HEK293 (cell line): Measurements from ENCODE around the gene TRIM7.

Experiments
- BCL11B ChIP-seq: fragments of 450-650 bp; formaldehyde crosslinking; IDR thresholded peaks from 2 replicates; pipeline ENCODE4 v1.5.1; 2016; ENCODE audit warnings: low read depth, missing biosample characterization, missing genetic modification characterization
- EGR2 ChIP-seq: fragments of 450-650 bp; formaldehyde crosslinking; IDR thresholded peaks from 2 replicates; pipeline ENCODE4 v1.5.1; 2016; ENCODE audit warnings: low read depth, missing biosample characterization, missing genetic modification characterization
- GLI2 ChIP-seq: fragments of 450-650 bp; formaldehyde crosslinking; IDR thresholded peaks from 2 replicates; pipeline ENCODE4; 2017; ENCODE audit warnings: missing biosample characterization, missing genetic modification characterization, low read depth, borderline replicate concordance
- KLF7 ChIP-seq: fragments of 450-650 bp; formaldehyde crosslinking; IDR thresholded peaks from 2 replicates; pipeline ENCODE4 v1.5.1; 2016; ENCODE audit warnings: missing biosample characterization, missing genetic modification characterization, borderline replicate concordance
- SP3 ChIP-seq: fragments of 450-650 bp; formaldehyde crosslinking; IDR thresholded peaks from 2 replicates; pipeline ENCODE4 v1.5.1; 2016; ENCODE audit warnings: missing biosample characterization, missing genetic modification characterization
- TRIM28 ChIP-seq: IDR thresholded peaks from 2 replicates; pipeline ENCODE4 v1.6.1; 2011; ENCODE audit warnings: low read length, control low read depth, borderline replicate concordance
- YY1 ChIP-seq: fragments of 450-650 bp; formaldehyde crosslinking; IDR thresholded peaks from 2 replicates; pipeline ENCODE4 v1.5.1; 2018; ENCODE audit warnings: missing biosample characterization, missing genetic modification characterization
- ZBTB17 ChIP-seq: fragments of 450-650 bp; formaldehyde crosslinking; IDR thresholded peaks from 2 replicates; pipeline ENCODE4 v1.5.1; 2016; ENCODE audit warnings: missing biosample characterization, missing genetic modification characterization
- ZBTB26 ChIP-seq: fragments of 450-650 bp; formaldehyde crosslinking; optimal IDR thresholded peaks from 2 replicates; pipeline ENCODE3; 2016; ENCODE audit warnings: missing biosample characterization, mild to moderate bottlenecking, missing genetic modification characterization
- ZBTB44 ChIP-seq: fragments of 450-650 bp; IDR thresholded peaks from 2 replicates; pipeline ENCODE4 v1.5.1; 2018; ENCODE audit warnings: missing biosample characterization, mild to moderate bottlenecking, missing genetic modification characterization
- ZEB2 ChIP-seq: fragments of 450-650 bp; formaldehyde crosslinking; IDR thresholded peaks from 2 replicates; pipeline ENCODE4 v1.5.1; 2016; ENCODE audit warnings: missing biosample characterization, missing genetic modification characterization
- ZNF10 ChIP-seq: fragments of 450-650 bp; formaldehyde crosslinking; IDR thresholded peaks from 2 replicates; pipeline ENCODE4 v1.5.1; 2017; ENCODE audit warnings: missing biosample characterization, missing genetic modification characterization
- ZNF18 ChIP-seq: fragments of 450-650 bp; formaldehyde crosslinking; IDR thresholded peaks from 2 replicates; pipeline ENCODE4 v1.5.1; 2016; ENCODE audit warnings: missing biosample characterization, missing genetic modification characterization
- ZNF2 ChIP-seq: fragments of 450-650 bp; formaldehyde crosslinking; IDR thresholded peaks from 2 replicates; pipeline ENCODE4 v1.5.1; 2016; ENCODE audit warnings: missing biosample characterization, missing genetic modification characterization
- ZNF221 ChIP-seq: fragments of 450-650 bp; formaldehyde crosslinking; IDR thresholded peaks from 2 replicates; pipeline ENCODE4 v1.5.1; 2017; ENCODE audit warnings: missing biosample characterization, missing genetic modification characterization, borderline replicate concordance
- ZNF223 ChIP-seq: fragments of 450-650 bp; formaldehyde crosslinking; IDR thresholded peaks from 2 replicates; pipeline ENCODE4 v1.5.1; 2016; ENCODE audit warnings: missing biosample characterization, missing genetic modification characterization
- ZNF266 ChIP-seq: fragments of 450-650 bp; formaldehyde crosslinking; IDR thresholded peaks from 2 replicates; pipeline ENCODE4 v1.5.1; 2016; ENCODE audit warnings: missing biosample characterization, missing genetic modification characterization, low read depth
- ZNF302 ChIP-seq: fragments of 450-650 bp; formaldehyde crosslinking; IDR thresholded peaks from 2 replicates; pipeline ENCODE4 v1.5.1; 2016; ENCODE audit warnings: missing biosample characterization, missing genetic modification characterization, low read depth
- ZNF335 ChIP-seq: fragments of 450-650 bp; formaldehyde crosslinking; conservative IDR thresholded peaks from 2 replicates; pipeline ENCODE4 v1.5.1; 2016; ENCODE audit warnings: missing biosample characterization, missing genetic modification characterization
- ZNF362 ChIP-seq: fragments of 450-650 bp; formaldehyde crosslinking; IDR thresholded peaks from 2 replicates; pipeline ENCODE4 v1.5.1; 2016; ENCODE audit warnings: missing biosample characterization, missing genetic modification characterization
- ZNF391 ChIP-seq: fragments of 450-650 bp; formaldehyde crosslinking; IDR thresholded peaks from 2 replicates; pipeline ENCODE4 v1.5.1; 2016; ENCODE audit warnings: low read depth, missing biosample characterization, missing genetic modification characterization, borderline replicate concordance
- ZNF423 ChIP-seq: fragments of 450-650 bp; formaldehyde crosslinking; IDR thresholded peaks from 2 replicates; pipeline ENCODE4 v1.5.1; 2016; ENCODE audit warnings: missing biosample characterization, missing genetic modification characterization
- ZNF510 ChIP-seq: fragments of 450-650 bp; formaldehyde crosslinking; IDR thresholded peaks from 2 replicates; pipeline ENCODE4 v1.5.1; 2018; ENCODE audit warnings: mild to moderate bottlenecking, missing genetic modification characterization, missing biosample characterization; ENCODE audit not compliant: insufficient replicate concordance
- ZNF600 ChIP-seq: fragments of 450-650 bp; formaldehyde crosslinking; IDR thresholded peaks from 2 replicates; pipeline ENCODE4 v1.5.1; 2016; ENCODE audit warnings: missing biosample characterization, missing genetic modification characterization
- ZNF610 ChIP-seq: fragments of 450-650 bp; formaldehyde crosslinking; IDR thresholded peaks from 2 replicates; pipeline ENCODE4 v1.5.1; 2016; ENCODE audit warnings: missing biosample characterization, missing genetic modification characterization, borderline replicate concordance
- ZNF621 ChIP-seq: fragments of 450-650 bp; formaldehyde crosslinking; IDR thresholded peaks from 2 replicates; pipeline ENCODE4 v1.5.1; 2017; ENCODE audit warnings: missing biosample characterization, missing genetic modification characterization
- ZNF623 ChIP-seq: fragments of 450-650 bp; formaldehyde crosslinking; IDR thresholded peaks from 2 replicates; pipeline ENCODE4 v1.5.1; 2016; ENCODE audit warnings: missing biosample characterization, missing genetic modification characterization
- ZNF626 ChIP-seq: fragments of 450-650 bp; sonication (Bioruptor Pico); formaldehyde crosslinking; IDR thresholded peaks from 2 replicates; pipeline ENCODE4 v1.5.1; 2018; ENCODE audit warnings: missing biosample characterization, missing genetic modification characterization, inconsistent platforms
- ZNF645 ChIP-seq: fragments of 450-650 bp; formaldehyde crosslinking; IDR thresholded peaks from 2 replicates; pipeline ENCODE4; 2016; ENCODE audit warnings: missing biosample characterization, missing genetic modification characterization
- ZNF658 ChIP-seq: fragments of 450-650 bp; formaldehyde crosslinking; IDR thresholded peaks from 2 replicates; pipeline ENCODE4; 2016; ENCODE audit warnings: missing biosample characterization, missing genetic modification characterization
- ZNF677 ChIP-seq: fragments of 450-650 bp; IDR thresholded peaks from 2 replicates; pipeline ENCODE4 v1.5.0; 2018; ENCODE audit warnings: missing biosample characterization, mild to moderate bottlenecking, missing genetic modification characterization, moderate library complexity
- ZSCAN30 ChIP-seq: fragments of 450-650 bp; IDR thresholded peaks from 2 replicates; pipeline ENCODE4 v1.5.1; 2018; ENCODE audit warnings: missing biosample characterization, mild to moderate bottlenecking, missing genetic modification characterization, moderate library complexity
- ZXDB ChIP-seq: fragments of 450-650 bp; formaldehyde crosslinking; IDR thresholded peaks from 2 replicates; pipeline ENCODE4 v1.5.1; 2016; ENCODE audit warnings: missing biosample characterization, missing genetic modification characterization

Gene TRIM7

GRCh38 chr5:181215997-181216989, 11.3 kb upstream of the TRIM7 start (continued):
- TF ChIP-seq ZBTB44 (tag by site-specific recombination) (no peak), ZNF266 (tag by site-specific recombination) (peak; percentile 25; the same call in 1 of the 2 replicates), ZNF10 (tag by site-specific recombination) (no peak), ZNF600 (tag by site-specific recombination) (peak; percentile 79), ZNF18 (0 out of 2 replicates have a peak, but pooled peaks have one; percentile 25), ZNF510 (tag by site-specific recombination) (no peak), ZNF335 (tag by site-specific recombination) (peak; percentile 51), ZNF2 (tag by site-specific recombination) (peak; percentile 77), SP3 (tag by site-specific recombination) (0 out of 2 replicates have a peak, but pooled peaks have one; percentile 19), BCL11B (peak; percentile 72; the same call in 1 of the 2 replicates), ZBTB17 (tag by site-specific recombination) (peak; percentile 88), ZNF623 (no peak), ZBTB26 (tag by site-specific recombination) (peak; percentile 31), ZNF658 (tag by site-specific recombination) (no peak), TRIM28 (peak; percentile 89; the same call in 1 of the 2 replicates), GLI2 (tag by site-specific recombination) (no peak), ZNF391 (tag by site-specific recombination) (peak; percentile 29; the same call in 1 of the 2 replicates), ZNF362 (tag by site-specific recombination) (peak; percentile 47; the same call in 1 of the 2 replicates), ZNF645 (no peak), ZNF423 (tag by site-specific recombination) (0 out of 2 replicates have a peak, but pooled peaks have one; percentile 28), ZXDB (peak; percentile 45; the same call in 1 of the 2 replicates), ZSCAN30 (peak; percentile 64; the same call in 1 of the 2 replicates), ZNF626 (no peak), EGR2 (tag by site-specific recombination) (peak; percentile 73), ZNF610 (0 out of 2 replicates have a peak, but pooled peaks have one; percentile 34), YY1 (tag by site-specific recombination) (peak; percentile 71; the same call in 1 of the 2 replicates), ZNF223 (tag by site-specific recombination) (no peak), ZNF677 (tag by site-specific recombination) (no peak), KLF7 (tag by site-specific recombination) (peak; percentile 84; the same call in 1 of the 2 replicates), ZEB2 (peak; percentile 58), ZNF621 (tag by site-specific recombination) (no peak), ZNF302 (no peak), ZNF221 (no peak)
